Measurements from ENCODE around the gene TMEM259.

TMEM259 gene

GRCh38 chr19:1020868-1021425 is at the start of gene TMEM259:
TSS of gene TMEM259 (minus strand) at chr19:1021123. CDS start at chr19:1020996, 127 bp downstream.
- peak; percentile 98 to 100 (median 100) for DNase-seq

GRCh38 chr19:1070576-1070930 is 49.6 kb upstream of the TMEM259 start:
- no peak for DNase-seq

GRCh38 chr19:1069009-1069779 is 48.3 kb upstream of the TMEM259 start:
- no peak for DNase-seq

- DNase-seq = no peak
Measured at GRCh38 chr19:1068009-1069001, 47.4 kb upstream of the TMEM259 start.

- no peak for DNase-seq
Measured at GRCh38 chr19:1067341-1067957, 46.5 kb upstream of the TMEM259 start.

GRCh38 chr19:1066748-1067340 is 45.9 kb upstream of the TMEM259 start, which contains the start of gene ARHGAP45:
TSS of gene ARHGAP45 (plus strand) at chr19:1067167. CDS start at chr19:1067406, 239 bp downstream.
- DNase-seq = peak in 2 of 3 experiments; percentile 46 to 56

- DNase-seq = no peak
Measured at GRCh38 chr19:1066251-1066747, 45.4 kb upstream of the TMEM259 start.

- DNase-seq = no peak
Measured at GRCh38 chr19:1065606-1066109, 44.7 kb upstream of the TMEM259 start.

- peak; percentile 44 to 49 (median 46) for DNase-seq
Measured at GRCh38 chr19:1064661-1065605, 44.0 kb upstream of the TMEM259 start.

- DNase-seq = no peak
Measured at GRCh38 chr19:1063909-1064660, 43.2 kb upstream of the TMEM259 start.

GRCh38 chr19:1063030-1063908 is 42.3 kb upstream of the TMEM259 start:
- DNase-seq = no peak

GRCh38 chr19:1062387-1063029 is 41.6 kb upstream of the TMEM259 start:
- DNase-seq = no peak

GRCh38 chr19:1061987-1062386 is 41.1 kb upstream of the TMEM259 start:
- DNase-seq = no peak

GRCh38 chr19:1060689-1061088 is 39.8 kb upstream of the TMEM259 start:
- no peak for DNase-seq

- no peak for DNase-seq
Measured at GRCh38 chr19:1058112-1058511, 37.2 kb upstream of the TMEM259 start.

GRCh38 chr19:1057176-1057855 is 36.4 kb upstream of the TMEM259 start:
- DNase-seq = peak; percentile 62 to 82 (median 80)

GRCh38 chr19:1055886-1056620 is 35.1 kb upstream of the TMEM259 start:
- no peak for DNase-seq
